NCI-H345 treated with DMSO at 0.1 percent for 48 hours (cell line): ENCODE results near the gene COL5A1.
"Not testable (repeated sequence)": the region's sequence is repeated elsewhere in the genome, so short reads cannot be mapped to it uniquely, and the experiment has no call there.

ENCODE experiments used
- DNase-seq: peaks from one replicate; lab custom pipeline; 2025; ENCODE audit not compliant: unreplicated experiment; lab: John Stamatoyannopoulos, UW

COL5A1 gene

GRCh38 chr9:134676361-134676760 lies 34.8 kb downstream of the COL5A1 start:
- peak; percentile 57 for DNase-seq

- DNase-seq, result no peak
These were observed 35.3 kb downstream of the COL5A1 start for GRCh38 chr9:134676886-134677285.

- no peak for DNase-seq
These were observed 36.1 kb downstream of the COL5A1 start for GRCh38 chr9:134677743-134678142.

- peak; percentile 94 for DNase-seq
These were observed 36.6 kb downstream of the COL5A1 start for GRCh38 chr9:134678206-134678605.

GRCh38 chr9:134678666-134679443 lies 37.3 kb downstream of the COL5A1 start:
- DNase-seq, result peak; percentile 68

GRCh38 chr9:134679616-134680392 lies 38.2 kb downstream of the COL5A1 start:
- no peak for DNase-seq

- no peak for DNase-seq
These were observed 38.9 kb downstream of the COL5A1 start for GRCh38 chr9:134680393-134681060.

- no peak for DNase-seq
These were observed 39.6 kb downstream of the COL5A1 start for GRCh38 chr9:134681061-134681661.

- DNase-seq, result no peak
These were observed 40.4 kb downstream of the COL5A1 start for GRCh38 chr9:134682026-134682425.

GRCh38 chr9:134682651-134683364 lies 41.2 kb downstream of the COL5A1 start:
- no peak for DNase-seq

- no peak for DNase-seq
These were observed 42.2 kb downstream of the COL5A1 start for GRCh38 chr9:134683714-134684374.

GRCh38 chr9:134684375-134684723 lies 42.7 kb downstream of the COL5A1 start:
- no peak for DNase-seq

GRCh38 chr9:134684941-134685340 lies 43.3 kb downstream of the COL5A1 start:
- DNase-seq, result not testable (repeated sequence)

- no peak for DNase-seq
These were observed 44.2 kb downstream of the COL5A1 start for GRCh38 chr9:134685784-134686183.

GRCh38 chr9:134686896-134687295 lies 45.3 kb downstream of the COL5A1 start:
- no peak for DNase-seq

GRCh38 chr9:134687556-134687955 lies 46.0 kb downstream of the COL5A1 start:
- no peak for DNase-seq

- no peak for DNase-seq
These were observed 46.6 kb downstream of the COL5A1 start for GRCh38 chr9:134688231-134688630.

GRCh38 chr9:134688661-134689320 lies 47.2 kb downstream of the COL5A1 start:
- peak; percentile 31 for DNase-seq

- DNase-seq, result peak; percentile 27
These were observed 47.9 kb downstream of the COL5A1 start for GRCh38 chr9:134689321-134690181.
